C4-2B (cell line): ENCODE results near the gene SNX22.

Experiments used
- ZFX ChIP-seq: fragments of 450-650 bp; IDR thresholded peaks from 2 replicates; pipeline ENCODE4 v1.6.1; 2017
- TF ChIP-seq, protein P1 (sequence below): fragments of 450-650 bp; conservative IDR thresholded peaks from 2 replicates; pipeline ENCODE4 v1.5.1; 2017; ENCODE audit warnings: mild to moderate bottlenecking

DNA sequence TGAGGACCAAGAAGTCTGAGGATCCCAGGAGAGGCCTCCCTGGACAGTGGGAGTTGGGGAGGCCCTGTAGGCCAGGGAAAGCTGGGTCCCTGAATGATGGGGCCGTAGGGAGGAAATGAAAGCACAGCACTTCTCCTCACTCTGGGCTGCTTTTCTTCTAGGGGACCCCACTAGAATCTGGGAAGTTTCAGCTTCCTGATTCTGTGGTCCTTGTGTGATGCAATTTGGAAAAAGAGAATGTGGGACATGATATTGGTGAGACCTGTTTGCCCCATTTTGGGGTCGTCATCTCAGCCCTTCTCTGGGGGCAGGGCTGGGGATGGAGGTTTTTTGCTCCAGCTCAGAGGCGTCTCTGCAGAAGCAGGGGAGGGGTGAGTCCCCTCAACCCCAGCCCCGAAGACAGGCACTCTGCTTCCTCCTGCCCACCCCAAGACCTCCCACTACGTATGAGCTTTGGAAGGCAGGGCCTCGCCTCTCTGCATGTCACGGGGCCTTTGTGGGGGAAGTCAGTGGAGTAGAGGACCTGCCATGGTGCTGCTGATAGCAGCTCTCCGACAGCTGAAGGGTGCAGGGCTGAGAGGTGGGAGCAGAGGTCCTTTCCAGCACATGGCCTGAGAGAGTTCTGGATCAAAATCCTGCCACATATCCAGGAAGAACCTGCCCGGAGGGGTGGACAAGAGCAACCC, 1.5 kb upstream of the SNX22 start:
- TF ChIP-seq, protein P1, sequence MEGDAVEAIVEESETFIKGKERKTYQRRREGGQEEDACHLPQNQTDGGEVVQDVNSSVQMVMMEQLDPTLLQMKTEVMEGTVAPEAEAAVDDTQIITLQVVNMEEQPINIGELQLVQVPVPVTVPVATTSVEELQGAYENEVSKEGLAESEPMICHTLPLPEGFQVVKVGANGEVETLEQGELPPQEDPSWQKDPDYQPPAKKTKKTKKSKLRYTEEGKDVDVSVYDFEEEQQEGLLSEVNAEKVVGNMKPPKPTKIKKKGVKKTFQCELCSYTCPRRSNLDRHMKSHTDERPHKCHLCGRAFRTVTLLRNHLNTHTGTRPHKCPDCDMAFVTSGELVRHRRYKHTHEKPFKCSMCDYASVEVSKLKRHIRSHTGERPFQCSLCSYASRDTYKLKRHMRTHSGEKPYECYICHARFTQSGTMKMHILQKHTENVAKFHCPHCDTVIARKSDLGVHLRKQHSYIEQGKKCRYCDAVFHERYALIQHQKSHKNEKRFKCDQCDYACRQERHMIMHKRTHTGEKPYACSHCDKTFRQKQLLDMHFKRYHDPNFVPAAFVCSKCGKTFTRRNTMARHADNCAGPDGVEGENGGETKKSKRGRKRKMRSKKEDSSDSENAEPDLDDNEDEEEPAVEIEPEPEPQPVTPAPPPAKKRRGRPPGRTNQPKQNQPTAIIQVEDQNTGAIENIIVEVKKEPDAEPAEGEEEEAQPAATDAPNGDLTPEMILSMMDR: no peak
- no peak for TF ChIP-seq ZFX
